GM12872 (cell line): Measurements from ENCODE around the gene KCNS1.

Experiments used
- TF ChIP-seq, protein P1 (sequence below): IDR thresholded peaks from 3 replicates; pipeline ENCODE4 v1.5.1; 2011; ENCODE audit warnings: low read depth, mild to moderate bottlenecking, low read length, moderate library complexity; ENCODE audit not compliant: insufficient read depth

Gene KCNS1, protein sequence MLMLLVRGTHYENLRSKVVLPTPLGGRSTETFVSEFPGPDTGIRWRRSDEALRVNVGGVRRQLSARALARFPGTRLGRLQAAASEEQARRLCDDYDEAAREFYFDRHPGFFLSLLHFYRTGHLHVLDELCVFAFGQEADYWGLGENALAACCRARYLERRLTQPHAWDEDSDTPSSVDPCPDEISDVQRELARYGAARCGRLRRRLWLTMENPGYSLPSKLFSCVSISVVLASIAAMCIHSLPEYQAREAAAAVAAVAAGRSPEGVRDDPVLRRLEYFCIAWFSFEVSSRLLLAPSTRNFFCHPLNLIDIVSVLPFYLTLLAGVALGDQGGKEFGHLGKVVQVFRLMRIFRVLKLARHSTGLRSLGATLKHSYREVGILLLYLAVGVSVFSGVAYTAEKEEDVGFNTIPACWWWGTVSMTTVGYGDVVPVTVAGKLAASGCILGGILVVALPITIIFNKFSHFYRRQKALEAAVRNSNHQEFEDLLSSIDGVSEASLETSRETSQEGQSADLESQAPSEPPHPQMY

DNA sequence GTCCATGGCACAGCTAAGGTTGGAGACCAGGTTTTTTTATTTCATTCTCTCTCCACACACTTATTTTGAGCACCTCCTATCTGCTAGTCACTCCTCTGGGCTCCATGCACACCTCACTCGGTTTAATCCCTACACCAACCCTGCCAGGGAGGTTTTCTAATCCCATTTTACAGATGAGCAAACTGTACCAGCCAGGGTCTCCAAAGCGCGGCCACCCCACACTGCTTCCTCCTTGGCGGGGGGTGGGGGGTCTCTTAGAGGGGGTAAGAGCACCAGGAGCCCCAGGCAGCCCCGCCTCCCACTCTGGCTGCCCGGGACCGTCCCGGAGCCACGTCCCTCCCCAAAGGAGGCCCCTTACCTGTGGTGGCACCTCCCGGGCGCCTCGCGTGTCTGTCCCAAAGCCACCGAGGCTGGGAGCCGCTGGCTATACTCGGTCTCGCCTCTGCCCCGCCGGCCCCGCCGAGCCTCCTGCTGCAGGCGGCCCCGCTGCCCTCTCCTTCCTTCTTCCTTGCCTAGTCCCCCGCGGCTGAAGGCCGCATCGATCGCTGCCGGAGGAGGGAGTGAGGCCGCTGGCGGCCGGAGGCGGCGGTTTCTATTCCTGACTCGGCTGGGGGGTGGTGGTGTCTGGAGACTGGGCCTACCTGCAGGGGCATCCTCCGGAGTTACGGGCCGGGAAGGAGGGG is at the start of gene KCNS1:
Gene KCNS1, minus strand, starts transcription at position 565 of the 683 bp plus-strand sequence. CDS start 1,891 bp downstream, outside the sequence.
- TF ChIP-seq, protein P1, sequence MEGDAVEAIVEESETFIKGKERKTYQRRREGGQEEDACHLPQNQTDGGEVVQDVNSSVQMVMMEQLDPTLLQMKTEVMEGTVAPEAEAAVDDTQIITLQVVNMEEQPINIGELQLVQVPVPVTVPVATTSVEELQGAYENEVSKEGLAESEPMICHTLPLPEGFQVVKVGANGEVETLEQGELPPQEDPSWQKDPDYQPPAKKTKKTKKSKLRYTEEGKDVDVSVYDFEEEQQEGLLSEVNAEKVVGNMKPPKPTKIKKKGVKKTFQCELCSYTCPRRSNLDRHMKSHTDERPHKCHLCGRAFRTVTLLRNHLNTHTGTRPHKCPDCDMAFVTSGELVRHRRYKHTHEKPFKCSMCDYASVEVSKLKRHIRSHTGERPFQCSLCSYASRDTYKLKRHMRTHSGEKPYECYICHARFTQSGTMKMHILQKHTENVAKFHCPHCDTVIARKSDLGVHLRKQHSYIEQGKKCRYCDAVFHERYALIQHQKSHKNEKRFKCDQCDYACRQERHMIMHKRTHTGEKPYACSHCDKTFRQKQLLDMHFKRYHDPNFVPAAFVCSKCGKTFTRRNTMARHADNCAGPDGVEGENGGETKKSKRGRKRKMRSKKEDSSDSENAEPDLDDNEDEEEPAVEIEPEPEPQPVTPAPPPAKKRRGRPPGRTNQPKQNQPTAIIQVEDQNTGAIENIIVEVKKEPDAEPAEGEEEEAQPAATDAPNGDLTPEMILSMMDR: no peak

DNA sequence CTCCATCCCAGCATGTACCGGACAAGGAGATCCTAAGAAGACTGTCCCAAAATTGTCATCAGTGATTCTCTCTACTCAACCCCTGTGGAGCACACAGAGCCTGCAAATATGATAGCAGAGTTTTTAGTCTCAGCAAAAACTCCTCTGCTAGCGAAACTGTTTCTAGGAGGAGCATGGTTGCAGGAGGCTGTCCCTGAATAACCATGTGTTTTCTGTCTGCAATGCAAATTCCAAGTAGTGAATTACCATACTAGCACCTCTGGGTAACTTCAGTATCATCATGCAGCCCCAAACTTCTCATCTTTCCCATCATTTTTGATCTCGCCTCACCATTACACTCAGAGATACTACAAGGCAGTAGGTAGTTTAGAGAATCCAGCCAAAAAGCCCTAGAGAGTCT is 48.1 kb upstream of the KCNS1 start:
- TF ChIP-seq, protein P1: no peak

DNA sequence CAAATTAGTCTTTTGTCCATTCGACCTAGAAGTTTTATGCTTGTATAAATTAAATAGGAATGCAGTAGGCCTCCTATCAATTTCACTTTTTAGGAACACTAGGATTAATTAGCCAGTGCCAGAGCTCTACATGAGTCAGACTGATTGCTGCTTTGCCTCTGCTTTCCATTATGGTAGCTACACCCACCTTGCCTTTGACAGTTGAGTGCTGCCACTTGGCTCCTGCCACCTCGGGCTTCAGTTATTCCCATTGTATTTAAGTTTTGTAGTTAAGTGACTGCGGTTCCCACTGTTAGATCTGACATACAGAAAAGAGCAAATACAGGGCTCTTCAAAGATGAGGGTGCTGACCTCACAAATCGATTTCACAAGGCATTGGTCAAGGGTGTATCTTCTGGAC is 39.9 kb upstream of the KCNS1 start:
- TF ChIP-seq, protein P1: no peak

DNA sequence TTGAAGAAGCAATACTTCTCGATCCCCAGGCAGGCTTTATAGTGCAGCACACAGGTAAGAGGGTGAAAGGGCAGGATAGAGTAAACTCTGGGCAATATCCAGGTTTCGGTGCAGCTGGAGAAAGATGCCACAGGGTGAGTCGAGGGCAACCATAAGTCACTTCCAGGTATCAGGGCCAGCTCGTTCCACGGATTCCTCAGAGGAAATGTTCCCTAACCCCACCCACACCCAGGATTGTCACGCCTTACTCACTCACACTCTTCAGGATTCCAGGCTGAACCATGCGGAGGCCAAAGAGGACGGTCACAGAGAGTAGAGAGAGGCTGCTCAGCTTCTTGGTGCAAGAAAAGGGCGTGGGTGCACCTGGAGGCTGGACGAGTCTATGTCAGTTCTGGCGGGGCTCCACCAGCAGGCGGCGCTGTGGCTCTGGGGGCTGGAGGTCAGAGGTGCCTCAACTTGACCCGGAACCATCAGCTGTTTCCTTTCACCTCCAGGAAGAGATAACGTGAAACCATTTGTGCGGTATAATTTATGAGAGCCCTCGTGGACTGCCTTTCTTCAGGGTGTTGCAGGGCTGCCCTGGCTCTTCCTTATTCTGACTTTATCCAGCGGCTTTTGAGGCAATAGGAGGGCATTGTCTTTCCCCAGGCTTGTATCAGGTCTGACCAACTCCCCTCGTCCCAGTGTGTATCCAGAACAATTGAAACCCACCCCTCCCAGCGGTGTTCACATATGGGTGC is 37.8 kb upstream of the KCNS1 start:
- TF ChIP-seq, protein P1: peak; percentile 95

DNA sequence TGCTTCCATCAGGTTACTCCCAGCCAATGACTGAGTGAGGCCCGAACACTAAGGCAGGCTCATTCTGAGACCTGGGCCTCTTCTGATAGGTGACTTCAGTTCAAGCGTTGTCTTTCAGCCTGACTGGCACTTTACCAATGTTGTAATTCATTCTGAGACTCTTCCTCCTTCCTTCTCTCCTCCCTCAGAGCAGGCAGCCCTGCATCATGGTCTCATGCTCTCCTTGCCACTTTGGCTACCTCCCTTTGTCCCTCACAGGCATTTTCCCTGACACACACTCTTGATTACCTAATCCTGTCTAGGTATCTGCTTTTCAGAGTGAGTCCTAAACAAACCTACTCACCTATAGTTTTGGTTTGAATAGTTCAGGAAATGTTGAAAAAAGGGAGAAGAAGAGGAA is 36.0 kb upstream of the KCNS1 start:
- TF ChIP-seq, protein P1: no peak

DNA sequence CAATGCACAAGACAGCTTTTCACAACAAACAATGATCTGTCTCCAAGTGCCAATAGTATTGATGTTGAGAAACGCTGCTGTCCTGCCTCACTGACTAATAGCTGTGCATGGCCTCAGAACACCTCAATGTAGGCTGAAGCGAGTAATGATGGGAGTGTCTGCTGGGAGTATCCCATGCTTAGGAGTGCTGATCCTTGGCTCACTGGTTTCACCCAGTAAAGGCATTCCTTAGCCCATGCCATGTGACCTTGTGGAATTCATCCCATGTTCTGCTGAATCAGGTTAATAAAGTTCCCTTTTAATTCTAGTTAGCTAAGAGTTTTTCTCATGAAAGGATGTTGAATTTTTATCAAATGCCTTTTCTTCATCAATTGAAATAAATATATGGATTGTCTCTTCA is 27.2 kb upstream of the KCNS1 start:
- TF ChIP-seq, protein P1: no peak

DNA sequence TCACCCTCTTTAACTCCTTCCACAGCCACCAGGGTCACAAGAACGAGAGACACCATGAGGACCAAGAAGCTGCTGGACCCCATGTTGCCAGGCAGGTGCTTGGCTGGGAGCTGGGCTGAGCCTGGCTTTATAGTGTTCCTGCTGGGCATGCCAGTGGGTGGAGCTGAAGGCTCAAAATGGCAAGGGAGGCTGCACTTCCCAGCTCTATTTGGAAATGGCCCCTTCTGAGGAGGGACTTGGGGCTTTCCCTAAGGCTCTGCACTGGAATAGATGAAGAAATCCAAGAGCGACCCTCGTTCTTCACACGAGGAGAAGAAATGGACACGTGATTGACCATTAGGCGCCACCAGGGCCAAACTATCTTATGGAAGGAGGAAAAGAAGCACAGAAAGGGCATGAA is 23.4 kb upstream of the KCNS1 start, which contains the start of gene WFDC12:
Gene WFDC12, minus strand, starts transcription at position 101 of the 400 bp plus-strand sequence. Its CDS starts 18 bp downstream, at position 83.
- TF ChIP-seq, protein P1: no peak
